Measurements from ENCODE around the gene NPR1.

NPR1 gene

GRCh38 chr1:153629343-153629665, 49.2 kb upstream of the NPR1 start:
- ChIA-PET CTCF (interaction anchor here (0.7 to 7.4 kb wide), 5 partner anchors 51 to 277 kb away, joined by 4 to 54 read pairs (median 5); no protein-coding TSS in a partner anchor), POLR2A (interaction anchor here (1.0 to 2.6 kb wide), 3 partner anchors 18 to 63 kb away, joined by 3 to 13 read pairs (median 3); no protein-coding TSS in a partner anchor)
- no peak overlapping the region for H3K27ac ChIP-seq (ENCODE audit: extremely low read depth, low read depth, low read length)
- no peaks in the 10 kb centered on the region for H3K9me3 ChIP-seq (ENCODE audit: control insufficient read depth, insufficient read depth, low read depth, low read length)
- TF ChIP-seq ZBTB48 (tag by site-specific recombination; IDR thresholded peaks at IDR 0.05) (no peak), ZNF394 (tag by site-specific recombination; IDR thresholded peaks at IDR 0.05; ENCODE audit: borderline replicate concordance) (no peak), TRIM28 (IDR thresholded peaks at IDR 0.05; ENCODE audit: borderline replicate concordance, low read length) (no peak), ZNF184 (tag by site-specific recombination; IDR thresholded peaks at IDR 0.05) (no peak), ZNF560 (tag by site-specific recombination; IDR thresholded peaks at IDR 0.05; ENCODE audit: borderline replicate concordance) (no peak), ZNF324 (tag by site-specific recombination; IDR thresholded peaks at IDR 0.05) (no peak), ZNF596 (tag by site-specific recombination; IDR thresholded peaks at IDR 0.05) (no peak), GLIS1 (tag by site-specific recombination; IDR thresholded peaks at IDR 0.05) (peak; percentile 36; the same call in 1 of the 2 replicates), ZNF211 (tag by site-specific recombination; IDR thresholded peaks at IDR 0.05; ENCODE audit: low read depth) (no peak), PRDM1 (tag by site-specific recombination; IDR thresholded peaks at IDR 0.05) (peak; percentile 82), ZNF112 (tag by site-specific recombination; IDR thresholded peaks at IDR 0.05) (no peak), GLI2 (tag by site-specific recombination; IDR thresholded peaks at IDR 0.05; ENCODE audit: borderline replicate concordance, low read depth) (no peak)
- H3K36me3 ChIP-seq (ENCODE audit: control insufficient read depth in 2 of 2, insufficient read depth in 1 of 2, low read length in 2 of 2) = peaks cover 0 to 15% of the 10 kb centered on the region in 2 experiments; a peak in 2 of 3 replicates
- 0 out of 2 replicates have a peak, but pooled peaks cover 3% of the 10 kb centered on the region for H3K4me1 ChIP-seq (ENCODE audit: control insufficient read depth, insufficient read depth, low read length)
- no peak overlapping the region for H3K4me3 ChIP-seq (ENCODE audit: low read depth, low read length)

- Histone ChIP-seq H3K36me3 (ENCODE audit: control insufficient read depth in 2 of 2, insufficient read depth in 1 of 2, low read length in 2 of 2) (peaks cover 0 to 10% of the 10 kb centered on the region in 2 experiments; a peak in 2 of 3 replicates), H3K4me3 (ENCODE audit: low read depth, low read length) (no peak overlapping the region), H3K27ac (ENCODE audit: extremely low read depth, low read depth, low read length) (no peak overlapping the region), H3K4me1 (ENCODE audit: control insufficient read depth, insufficient read depth, low read length) (0 out of 2 replicates have a peak, but pooled peaks cover 3% of the 10 kb centered on the region), H3K9me3 (ENCODE audit: control insufficient read depth, insufficient read depth, low read depth, low read length) (no peaks in the 10 kb centered on the region)
- POLR2A ChIA-PET = interaction anchor here (0.9 to 1.5 kb wide), 3 partner anchors 16 to 63 kb away, joined by 3 to 6 read pairs (median 3); no protein-coding TSS in a partner anchor
- TF ChIP-seq ZNF223 (tag by site-specific recombination; IDR thresholded peaks at IDR 0.05) (0 out of 2 replicates have a peak, but pooled peaks have one; percentile 19), ZNF18 (tag by site-specific recombination; IDR thresholded peaks at IDR 0.05) (no peak), ZNF146 (tag by site-specific recombination; IDR thresholded peaks at IDR 0.05) (no peak), ZFP41 (tag by site-specific recombination; IDR thresholded peaks at IDR 0.05; ENCODE audit: borderline replicate concordance) (no peak), ZNF654 (tag by site-specific recombination; IDR thresholded peaks at IDR 0.05; ENCODE audit: low read depth) (no peak)
- CTCF ChIA-PET = interaction anchor here (0.6 to 7.4 kb wide), 3 partner anchors 43 to 119 kb away, joined by 3 to 54 read pairs (median 4); no protein-coding TSS in a partner anchor
Measured at GRCh38 chr1:153629971-153630370, 48.5 kb upstream of the NPR1 start.

- ChIA-PET CTCF (interaction anchor here (1.3 to 7.4 kb wide), 2 partner anchors 58 to 120 kb away, joined by 4 to 54 read pairs; no protein-coding TSS in a partner anchor), POLR2A (interaction anchor here (0.9 to 1.5 kb wide), 3 partner anchors 16 to 64 kb away, joined by 3 to 6 read pairs (median 3); no protein-coding TSS in a partner anchor)
- Histone ChIP-seq H3K9me3 (ENCODE audit: control insufficient read depth, insufficient read depth, low read depth, low read length) (no peaks in the 10 kb centered on the region), H3K4me3 (ENCODE audit: low read depth, low read length) (no peak overlapping the region), H3K4me1 (ENCODE audit: control insufficient read depth, insufficient read depth, low read length) (0 out of 2 replicates have a peak, but pooled peaks cover 3% of the 10 kb centered on the region), H3K36me3 (ENCODE audit: control insufficient read depth in 2 of 2, insufficient read depth in 1 of 2, low read length in 2 of 2) (peaks cover 0 to 7% of the 10 kb centered on the region in 2 experiments; a peak in 2 of 3 replicates), H3K27ac (ENCODE audit: extremely low read depth, low read depth, low read length) (no peak overlapping the region)
- TF ChIP-seq HOXD13 (CRISPR knock-in tag; IDR thresholded peaks at IDR 0.05; ENCODE audit: borderline replicate concordance) (no peak), ZFHX2 (tag by site-specific recombination; conservative IDR thresholded peaks at IDR 0.05) (peak; percentile 58; the same call in 1 of the 2 replicates)
Measured at GRCh38 chr1:153630384-153630783, 48.1 kb upstream of the NPR1 start.

Measured in HEK293 (cell line).